HEK293 (cell line): ENCODE data around the gene MAL.

ENCODE experiments used
- CTCF ChIA-PET: fragments of 350-600 bp; formaldehyde crosslinking; extraction: SDS; loops from one replicate; lab custom pipeline; 2021; ENCODE audit warnings: antibody characterized with exemption; lab: Yijun Ruan, JAX
- POLR2A ChIA-PET: fragments of 300-600 bp; formaldehyde crosslinking; extraction: SDS; loops from one replicate; lab custom pipeline; 2020; ENCODE audit warnings: antibody characterized with exemption, inconsistent platforms; lab: Yijun Ruan, JAX
- H3K27ac ChIP-seq: fragments of 200-500 bp; sonication (Bioruptor generic); 2 replicates; pipeline ENCODE4 v1.5.1; 2014; ENCODE audit warnings: low read depth, low read length, control low read depth, inconsistent platforms; ENCODE audit errors: extremely low read depth
- H3K36me3 ChIP-seq, 2 experiments: fragments of 200-500 bp in 1 of 2; sonication (Bioruptor generic) in 1 of 2; 1 replicate in 1 of 2; 2 replicates in 1 of 2; pipeline ENCODE4 v1.5.1; 2014 to 2017; ENCODE audit warnings: inconsistent platforms in 2 of 2, low read length in 2 of 2; ENCODE audit not compliant: control insufficient read depth in 2 of 2, insufficient read depth in 1 of 2
- H3K4me1 ChIP-seq: fragments of 200-500 bp; sonication (Bioruptor generic); 2 replicates; pipeline ENCODE4 v1.5.1; 2014; ENCODE audit warnings: mild to moderate bottlenecking, low read length, inconsistent platforms; ENCODE audit not compliant: control insufficient read depth, insufficient read depth
- H3K4me3 ChIP-seq: 2 replicates; pipeline ENCODE4 v1.5.1; 2011; ENCODE audit warnings: low read depth, mild to moderate bottlenecking, control low read depth, low read length, moderate library complexity
- H3K9me3 ChIP-seq: fragments of 200-500 bp; sonication (Bioruptor generic); 2 replicates; pipeline ENCODE4 v1.5.1; 2014; ENCODE audit warnings: low read depth, low read length, inconsistent platforms; ENCODE audit not compliant: control insufficient read depth, insufficient read depth
- GLIS1 ChIP-seq: fragments of 450-650 bp; formaldehyde crosslinking; IDR thresholded peaks from 2 replicates; pipeline ENCODE4 v1.5.1; 2016; ENCODE audit warnings: missing biosample characterization, missing genetic modification characterization
- ZFP41 ChIP-seq: fragments of 450-650 bp; formaldehyde crosslinking; IDR thresholded peaks from 2 replicates; pipeline ENCODE4 v1.5.1; 2016; ENCODE audit warnings: missing biosample characterization, missing genetic modification characterization, borderline replicate concordance
- ZIC2 ChIP-seq: fragments of 450-650 bp; formaldehyde crosslinking; IDR thresholded peaks from 2 replicates; pipeline ENCODE4 v1.5.1; 2016; ENCODE audit warnings: missing biosample characterization, missing genetic modification characterization
- ZNF169 ChIP-seq: fragments of 450-650 bp; formaldehyde crosslinking; IDR thresholded peaks from 2 replicates; pipeline ENCODE4 v1.5.1; 2016; ENCODE audit warnings: missing biosample characterization, missing genetic modification characterization
- ZNF221 ChIP-seq: fragments of 450-650 bp; formaldehyde crosslinking; IDR thresholded peaks from 2 replicates; pipeline ENCODE4 v1.5.1; 2017; ENCODE audit warnings: missing biosample characterization, missing genetic modification characterization, borderline replicate concordance
- ZNF292 ChIP-seq: fragments of 450-650 bp; formaldehyde crosslinking; IDR thresholded peaks from 2 replicates; pipeline ENCODE4 v1.5.1; 2016; ENCODE audit warnings: low read depth, missing biosample characterization, missing genetic modification characterization, borderline replicate concordance
- ZNF366 ChIP-seq: fragments of 450-650 bp; formaldehyde crosslinking; conservative IDR thresholded peaks from 2 replicates; pipeline ENCODE4 v1.5.1; 2016; ENCODE audit warnings: missing biosample characterization, missing genetic modification characterization
- ZNF37A ChIP-seq: fragments of 450-650 bp; IDR thresholded peaks from 2 replicates; pipeline ENCODE4 v1.5.1; 2018; ENCODE audit warnings: missing biosample characterization, missing genetic modification characterization
- ZNF560 ChIP-seq: fragments of 450-650 bp; formaldehyde crosslinking; IDR thresholded peaks from 2 replicates; pipeline ENCODE4 v1.5.1; 2017; ENCODE audit warnings: missing biosample characterization, missing genetic modification characterization, borderline replicate concordance
- ZNF571 ChIP-seq: fragments of 450-650 bp; formaldehyde crosslinking; IDR thresholded peaks from 2 replicates; pipeline ENCODE4 v1.5.0; 2017; ENCODE audit warnings: missing biosample characterization, missing genetic modification characterization
- ZNF670 ChIP-seq: fragments of 450-650 bp; formaldehyde crosslinking; IDR thresholded peaks from 2 replicates; pipeline ENCODE4 v1.5.1; 2016; ENCODE audit warnings: missing biosample characterization, missing genetic modification characterization, low read depth
- ZNF776 ChIP-seq: fragments of 450-650 bp; formaldehyde crosslinking; IDR thresholded peaks from 2 replicates; pipeline ENCODE4 v1.5.0; 2017; ENCODE audit warnings: missing biosample characterization, missing genetic modification characterization, borderline replicate concordance
- TF ChIP-seq, protein P1 (sequence below): fragments of 450-650 bp; formaldehyde crosslinking; IDR thresholded peaks from 2 replicates; pipeline ENCODE4 v1.5.1; 2016; ENCODE audit warnings: missing biosample characterization, missing genetic modification characterization
- TF ChIP-seq, protein P2 (sequence below): fragments of 450-650 bp; formaldehyde crosslinking; IDR thresholded peaks from 2 replicates; pipeline ENCODE4; 2016; ENCODE audit warnings: missing biosample characterization, missing genetic modification characterization
- TF ChIP-seq, protein P3 (sequence below): fragments of 450-650 bp; formaldehyde crosslinking; IDR thresholded peaks from 2 replicates; pipeline ENCODE4 v1.5.1; 2016; ENCODE audit warnings: missing biosample characterization, missing genetic modification characterization
- TF ChIP-seq, protein P4 (sequence below): fragments of 450-650 bp; formaldehyde crosslinking; IDR thresholded peaks from 2 replicates; pipeline ENCODE4 v1.5.1; 2017; ENCODE audit warnings: missing biosample characterization, missing genetic modification characterization
- TF ChIP-seq, protein P5 (sequence below): fragments of 450-650 bp; formaldehyde crosslinking; IDR thresholded peaks from 2 replicates; pipeline ENCODE4 v1.5.1; 2016; ENCODE audit warnings: missing biosample characterization, missing genetic modification characterization, borderline replicate concordance
- TF ChIP-seq, protein P6 (sequence below): fragments of 450-650 bp; formaldehyde crosslinking; IDR thresholded peaks from 2 replicates; pipeline ENCODE4 v1.5.1; 2016; ENCODE audit warnings: missing biosample characterization, missing genetic modification characterization

Gene MAL

DNA sequence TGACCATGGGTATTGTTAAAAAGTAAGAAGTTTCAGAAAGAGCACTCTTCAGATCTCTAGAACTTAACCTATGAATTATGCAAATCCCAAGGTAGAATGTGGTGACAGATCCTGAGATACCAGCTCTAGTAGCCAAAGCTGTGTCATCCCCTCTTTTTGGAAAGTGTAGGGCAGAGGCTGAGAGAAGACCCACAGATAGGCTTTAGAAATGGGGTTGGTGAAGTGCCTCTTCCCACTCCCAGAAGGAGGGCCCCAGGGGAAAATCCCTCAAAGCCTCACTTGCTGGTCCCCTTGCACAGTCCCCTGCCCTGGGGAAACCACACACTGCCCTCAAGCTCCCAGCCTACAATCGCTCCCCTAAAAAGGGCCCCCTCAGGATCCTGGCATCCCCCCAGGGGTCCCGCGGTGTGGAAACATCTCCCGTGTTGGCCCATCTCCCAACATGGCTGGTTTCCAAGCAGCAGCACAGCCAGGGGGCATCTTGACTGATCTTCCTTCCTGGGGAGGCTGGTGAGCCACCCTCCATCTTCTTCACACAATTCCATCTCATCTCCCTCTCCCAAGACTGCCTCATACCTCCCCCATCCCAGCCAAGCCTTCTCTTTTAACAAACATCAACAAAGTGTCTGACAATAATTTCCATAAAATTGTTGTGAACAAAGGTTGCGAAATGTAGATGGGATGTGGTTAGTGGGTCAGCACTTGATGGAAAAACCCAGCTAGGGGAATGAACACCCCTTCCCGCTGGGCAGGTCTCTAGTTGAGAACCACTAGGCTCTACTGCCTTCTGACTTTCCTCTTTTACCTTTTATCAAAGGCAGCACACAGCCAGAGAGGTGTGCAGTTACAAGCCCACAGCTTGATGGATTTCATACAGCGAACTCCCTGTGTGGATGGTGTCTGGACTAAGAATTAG lies 25.1 kb downstream of the MAL start:
- H3K9me3 ChIP-seq = no peaks in the 10 kb centered on the region
- H3K4me1 ChIP-seq = no peaks in the 10 kb centered on the region
- no peak overlapping the region for H3K27ac ChIP-seq
- CTCF ChIA-PET = interaction anchor here (0.7 kb wide), 1 partner anchor 26 kb away, joined by 4 read pairs; no protein-coding TSS in a partner anchor
- no peak for TF ChIP-seq ZNF776 (tag by site-specific recombination)
- no peak for TF ChIP-seq ZFP41 (tag by site-specific recombination)
- TF ChIP-seq, protein P1, sequence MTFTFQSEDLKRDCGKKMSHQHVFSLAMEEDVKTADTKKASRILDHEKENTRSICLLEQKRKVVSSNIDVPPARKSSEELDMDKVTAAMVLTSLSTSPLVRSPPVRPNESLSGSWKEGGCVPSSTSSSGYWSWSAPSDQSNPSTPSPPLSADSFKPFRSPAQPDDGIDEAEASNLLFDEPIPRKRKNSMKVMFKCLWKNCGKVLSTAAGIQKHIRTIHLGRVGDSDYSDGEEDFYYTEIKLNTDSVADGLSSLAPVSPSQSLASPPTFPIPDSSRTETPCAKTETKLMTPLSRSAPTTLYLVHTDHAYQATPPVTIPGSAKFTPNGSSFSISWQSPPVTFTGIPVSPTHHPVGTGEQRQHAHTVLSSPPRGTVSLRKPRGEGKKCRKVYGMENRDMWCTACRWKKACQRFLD (tag by site-specific recombination) = no peak
- TF ChIP-seq, protein P2, sequence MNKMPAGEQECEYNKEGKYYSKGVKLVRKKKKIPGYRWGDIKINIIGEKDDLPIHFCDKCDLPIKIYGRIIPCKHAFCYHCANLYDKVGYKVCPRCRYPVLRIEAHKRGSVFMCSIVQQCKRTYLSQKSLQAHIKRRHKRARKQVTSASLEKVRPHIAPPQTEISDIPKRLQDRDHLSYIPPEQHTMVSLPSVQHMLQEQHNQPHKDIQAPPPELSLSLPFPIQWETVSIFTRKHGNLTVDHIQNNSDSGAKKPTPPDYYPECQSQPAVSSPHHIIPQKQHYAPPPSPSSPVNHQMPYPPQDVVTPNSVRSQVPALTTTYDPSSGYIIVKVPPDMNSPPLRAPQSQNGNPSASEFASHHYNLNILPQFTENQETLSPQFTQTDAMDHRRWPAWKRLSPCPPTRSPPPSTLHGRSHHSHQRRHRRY (tag by site-specific recombination) = no peak
- TF ChIP-seq GLIS1 (tag by site-specific recombination) = peak; percentile 20; the same call in 1 of the 2 replicates
- no peak for TF ChIP-seq ZNF292 (tag by site-specific recombination)
- no peak for TF ChIP-seq ZNF560
- no peak for TF ChIP-seq ZNF670 (tag by site-specific recombination)
- TF ChIP-seq, protein P3, sequence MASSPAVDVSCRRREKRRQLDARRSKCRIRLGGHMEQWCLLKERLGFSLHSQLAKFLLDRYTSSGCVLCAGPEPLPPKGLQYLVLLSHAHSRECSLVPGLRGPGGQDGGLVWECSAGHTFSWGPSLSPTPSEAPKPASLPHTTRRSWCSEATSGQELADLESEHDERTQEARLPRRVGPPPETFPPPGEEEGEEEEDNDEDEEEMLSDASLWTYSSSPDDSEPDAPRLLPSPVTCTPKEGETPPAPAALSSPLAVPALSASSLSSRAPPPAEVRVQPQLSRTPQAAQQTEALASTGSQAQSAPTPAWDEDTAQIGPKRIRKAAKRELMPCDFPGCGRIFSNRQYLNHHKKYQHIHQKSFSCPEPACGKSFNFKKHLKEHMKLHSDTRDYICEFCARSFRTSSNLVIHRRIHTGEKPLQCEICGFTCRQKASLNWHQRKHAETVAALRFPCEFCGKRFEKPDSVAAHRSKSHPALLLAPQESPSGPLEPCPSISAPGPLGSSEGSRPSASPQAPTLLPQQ (tag by site-specific recombination) = no peak
- 0 out of 2 replicates have a peak, but pooled peaks have one; percentile 9 for TF ChIP-seq ZIC2 (tag by site-specific recombination)
- TF ChIP-seq ZNF571 = no peak
- TF ChIP-seq ZNF366 (tag by site-specific recombination) = no peak
- TF ChIP-seq, protein P4, sequence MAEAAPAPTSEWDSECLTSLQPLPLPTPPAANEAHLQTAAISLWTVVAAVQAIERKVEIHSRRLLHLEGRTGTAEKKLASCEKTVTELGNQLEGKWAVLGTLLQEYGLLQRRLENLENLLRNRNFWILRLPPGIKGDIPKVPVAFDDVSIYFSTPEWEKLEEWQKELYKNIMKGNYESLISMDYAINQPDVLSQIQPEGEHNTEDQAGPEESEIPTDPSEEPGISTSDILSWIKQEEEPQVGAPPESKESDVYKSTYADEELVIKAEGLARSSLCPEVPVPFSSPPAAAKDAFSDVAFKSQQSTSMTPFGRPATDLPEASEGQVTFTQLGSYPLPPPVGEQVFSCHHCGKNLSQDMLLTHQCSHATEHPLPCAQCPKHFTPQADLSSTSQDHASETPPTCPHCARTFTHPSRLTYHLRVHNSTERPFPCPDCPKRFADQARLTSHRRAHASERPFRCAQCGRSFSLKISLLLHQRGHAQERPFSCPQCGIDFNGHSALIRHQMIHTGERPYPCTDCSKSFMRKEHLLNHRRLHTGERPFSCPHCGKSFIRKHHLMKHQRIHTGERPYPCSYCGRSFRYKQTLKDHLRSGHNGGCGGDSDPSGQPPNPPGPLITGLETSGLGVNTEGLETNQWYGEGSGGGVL (tag by site-specific recombination) = no peak
- no peaks in the 10 kb centered on the region for H3K36me3 ChIP-seq
- H3K4me3 ChIP-seq = no peak overlapping the region
- POLR2A ChIA-PET = no interaction called here

DNA sequence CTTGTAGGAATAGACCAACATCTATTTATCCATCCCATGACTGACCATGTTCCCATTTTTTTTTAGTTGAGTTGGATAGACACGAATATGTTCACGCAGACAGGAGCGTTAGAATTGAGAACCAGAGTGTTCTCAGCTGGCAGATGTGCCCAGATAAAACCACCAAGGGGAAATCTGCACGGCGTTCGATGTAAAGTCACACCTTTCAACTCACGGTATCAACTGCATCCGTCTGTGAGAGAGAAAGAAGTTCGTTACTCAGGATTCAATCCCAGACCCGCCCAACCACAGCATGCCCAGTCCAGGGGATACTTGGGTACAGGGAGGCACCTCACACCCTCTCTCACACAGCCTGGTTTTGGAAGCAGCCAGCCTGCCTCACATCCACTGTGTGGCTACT lies 26.1 kb downstream of the MAL start:
- no peak for TF ChIP-seq ZNF221 (tag by site-specific recombination)
- TF ChIP-seq ZNF169 = no peak
- TF ChIP-seq ZNF571 = no peak
- TF ChIP-seq, protein P5, sequence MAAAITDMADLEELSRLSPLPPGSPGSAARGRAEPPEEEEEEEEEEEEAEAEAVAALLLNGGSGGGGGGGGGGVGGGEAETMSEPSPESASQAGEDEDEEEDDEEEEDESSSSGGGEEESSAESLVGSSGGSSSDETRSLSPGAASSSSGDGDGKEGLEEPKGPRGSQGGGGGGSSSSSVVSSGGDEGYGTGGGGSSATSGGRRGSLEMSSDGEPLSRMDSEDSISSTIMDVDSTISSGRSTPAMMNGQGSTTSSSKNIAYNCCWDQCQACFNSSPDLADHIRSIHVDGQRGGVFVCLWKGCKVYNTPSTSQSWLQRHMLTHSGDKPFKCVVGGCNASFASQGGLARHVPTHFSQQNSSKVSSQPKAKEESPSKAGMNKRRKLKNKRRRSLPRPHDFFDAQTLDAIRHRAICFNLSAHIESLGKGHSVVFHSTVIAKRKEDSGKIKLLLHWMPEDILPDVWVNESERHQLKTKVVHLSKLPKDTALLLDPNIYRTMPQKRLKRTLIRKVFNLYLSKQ (tag by site-specific recombination) = no peak
- no peak for TF ChIP-seq ZNF37A (tag by site-specific recombination)
- TF ChIP-seq, protein P6, sequence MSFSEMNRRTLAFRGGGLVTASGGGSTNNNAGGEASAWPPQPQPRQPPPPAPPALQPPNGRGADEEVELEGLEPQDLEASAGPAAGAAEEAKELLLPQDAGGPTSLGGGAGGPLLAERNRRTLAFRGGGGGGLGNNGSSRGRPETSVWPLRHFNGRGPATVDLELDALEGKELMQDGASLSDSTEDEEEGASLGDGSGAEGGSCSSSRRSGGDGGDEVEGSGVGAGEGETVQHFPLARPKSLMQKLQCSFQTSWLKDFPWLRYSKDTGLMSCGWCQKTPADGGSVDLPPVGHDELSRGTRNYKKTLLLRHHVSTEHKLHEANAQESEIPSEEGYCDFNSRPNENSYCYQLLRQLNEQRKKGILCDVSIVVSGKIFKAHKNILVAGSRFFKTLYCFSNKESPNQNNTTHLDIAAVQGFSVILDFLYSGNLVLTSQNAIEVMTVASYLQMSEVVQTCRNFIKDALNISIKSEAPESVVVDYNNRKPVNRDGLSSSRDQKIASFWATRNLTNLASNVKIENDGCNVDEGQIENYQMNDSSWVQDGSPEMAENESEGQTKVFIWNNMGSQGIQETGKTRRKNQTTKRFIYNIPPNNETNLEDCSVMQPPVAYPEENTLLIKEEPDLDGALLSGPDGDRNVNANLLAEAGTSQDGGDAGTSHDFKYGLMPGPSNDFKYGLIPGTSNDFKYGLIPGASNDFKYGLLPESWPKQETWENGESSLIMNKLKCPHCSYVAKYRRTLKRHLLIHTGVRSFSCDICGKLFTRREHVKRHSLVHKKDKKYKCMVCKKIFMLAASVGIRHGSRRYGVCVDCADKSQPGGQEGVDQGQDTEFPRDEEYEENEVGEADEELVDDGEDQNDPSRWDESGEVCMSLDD (tag by site-specific recombination) = no peak
- H3K4me3 ChIP-seq = no peak overlapping the region
- POLR2A ChIA-PET = no interaction called here
- no peaks in the 10 kb centered on the region for H3K4me1 ChIP-seq
- CTCF ChIA-PET = no interaction called here
- H3K9me3 ChIP-seq = no peaks in the 10 kb centered on the region
- H3K27ac ChIP-seq = no peak overlapping the region
- H3K36me3 ChIP-seq = no peaks in the 10 kb centered on the region
